ENCODE data around the gene TNS3.

The TNS3 gene

DNA sequence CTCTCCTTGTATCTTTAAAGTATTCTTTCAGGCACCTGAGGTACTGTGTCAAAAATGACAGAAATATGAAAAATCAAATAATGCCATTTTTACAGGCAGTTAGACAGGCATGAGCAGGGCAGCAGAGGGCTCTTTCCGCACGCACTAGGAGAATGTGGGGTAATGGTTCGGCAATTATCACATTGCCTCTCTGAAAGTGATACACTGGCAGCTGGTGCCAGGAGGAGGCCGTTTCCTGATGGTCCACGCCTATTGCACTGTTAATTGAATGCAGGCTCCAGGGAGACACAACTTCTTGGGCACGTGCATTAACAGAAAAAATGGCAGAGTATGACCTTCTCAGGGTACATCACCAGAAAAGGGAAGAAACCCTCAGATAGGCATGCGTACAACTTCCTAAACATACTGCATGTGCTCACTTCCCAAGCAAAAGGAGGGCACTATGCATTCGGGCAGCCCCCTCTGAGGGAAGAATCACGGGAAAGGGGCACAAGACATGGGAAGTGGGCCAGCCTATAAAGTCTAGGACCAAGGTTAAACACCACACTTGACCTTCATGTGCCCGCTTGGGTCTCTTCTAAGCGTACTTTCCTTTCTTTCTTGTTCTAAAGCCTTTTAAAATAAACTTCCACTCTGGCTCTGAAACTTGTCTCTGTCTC, 161.7 kb downstream of the TNS3 start:
- H3K4me3 ChIP-seq (ENCODE audit: low read depth, low read length), result no peak overlapping the region
- no peak for DNase-seq (ENCODE audit: low read depth)
- TF ChIP-seq POLR2A (IDR thresholded peaks at IDR 0.05; ENCODE audit: extremely low read depth, insufficient read length), result no peak

DNA sequence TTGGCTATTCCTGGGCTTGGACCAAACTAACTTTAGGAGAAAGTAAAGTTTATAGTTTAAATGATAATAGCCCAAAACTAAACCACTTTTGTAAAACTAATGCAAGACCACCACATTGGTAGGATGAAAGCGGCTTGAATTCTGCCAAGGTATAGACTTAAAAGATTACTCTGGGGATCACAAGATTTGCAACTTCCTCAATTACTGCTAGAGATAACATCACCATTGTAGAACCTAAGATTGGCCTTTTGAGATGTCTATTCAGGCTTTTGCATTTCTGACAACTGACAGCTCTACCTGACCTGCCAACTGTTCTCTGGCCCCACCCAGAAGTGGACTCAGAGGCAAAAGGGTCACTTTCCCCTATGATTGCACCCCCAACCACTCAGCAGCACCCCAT, 162.4 kb downstream of the TNS3 start:
- TF ChIP-seq, protein P1, sequence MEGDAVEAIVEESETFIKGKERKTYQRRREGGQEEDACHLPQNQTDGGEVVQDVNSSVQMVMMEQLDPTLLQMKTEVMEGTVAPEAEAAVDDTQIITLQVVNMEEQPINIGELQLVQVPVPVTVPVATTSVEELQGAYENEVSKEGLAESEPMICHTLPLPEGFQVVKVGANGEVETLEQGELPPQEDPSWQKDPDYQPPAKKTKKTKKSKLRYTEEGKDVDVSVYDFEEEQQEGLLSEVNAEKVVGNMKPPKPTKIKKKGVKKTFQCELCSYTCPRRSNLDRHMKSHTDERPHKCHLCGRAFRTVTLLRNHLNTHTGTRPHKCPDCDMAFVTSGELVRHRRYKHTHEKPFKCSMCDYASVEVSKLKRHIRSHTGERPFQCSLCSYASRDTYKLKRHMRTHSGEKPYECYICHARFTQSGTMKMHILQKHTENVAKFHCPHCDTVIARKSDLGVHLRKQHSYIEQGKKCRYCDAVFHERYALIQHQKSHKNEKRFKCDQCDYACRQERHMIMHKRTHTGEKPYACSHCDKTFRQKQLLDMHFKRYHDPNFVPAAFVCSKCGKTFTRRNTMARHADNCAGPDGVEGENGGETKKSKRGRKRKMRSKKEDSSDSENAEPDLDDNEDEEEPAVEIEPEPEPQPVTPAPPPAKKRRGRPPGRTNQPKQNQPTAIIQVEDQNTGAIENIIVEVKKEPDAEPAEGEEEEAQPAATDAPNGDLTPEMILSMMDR (IDR thresholded peaks at IDR 0.05; ENCODE audit: low read depth, low read length), result no peak
- TF ChIP-seq, protein P2, sequence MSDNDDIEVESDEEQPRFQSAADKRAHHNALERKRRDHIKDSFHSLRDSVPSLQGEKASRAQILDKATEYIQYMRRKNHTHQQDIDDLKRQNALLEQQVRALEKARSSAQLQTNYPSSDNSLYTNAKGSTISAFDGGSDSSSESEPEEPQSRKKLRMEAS (IDR thresholded peaks at IDR 0.05; ENCODE audit: low read depth, low read length), result no peak
- TF ChIP-seq POLR2A (IDR thresholded peaks at IDR 0.05; ENCODE audit: extremely low read depth, insufficient read length) (no peak), MYC (IDR thresholded peaks at IDR 0.05; ENCODE audit: low read depth, low read length) (no peak)
- peak; percentile 24 for DNase-seq (ENCODE audit: low read depth)
- H3K4me3 ChIP-seq (ENCODE audit: low read depth, low read length), result no peak overlapping the region

DNA sequence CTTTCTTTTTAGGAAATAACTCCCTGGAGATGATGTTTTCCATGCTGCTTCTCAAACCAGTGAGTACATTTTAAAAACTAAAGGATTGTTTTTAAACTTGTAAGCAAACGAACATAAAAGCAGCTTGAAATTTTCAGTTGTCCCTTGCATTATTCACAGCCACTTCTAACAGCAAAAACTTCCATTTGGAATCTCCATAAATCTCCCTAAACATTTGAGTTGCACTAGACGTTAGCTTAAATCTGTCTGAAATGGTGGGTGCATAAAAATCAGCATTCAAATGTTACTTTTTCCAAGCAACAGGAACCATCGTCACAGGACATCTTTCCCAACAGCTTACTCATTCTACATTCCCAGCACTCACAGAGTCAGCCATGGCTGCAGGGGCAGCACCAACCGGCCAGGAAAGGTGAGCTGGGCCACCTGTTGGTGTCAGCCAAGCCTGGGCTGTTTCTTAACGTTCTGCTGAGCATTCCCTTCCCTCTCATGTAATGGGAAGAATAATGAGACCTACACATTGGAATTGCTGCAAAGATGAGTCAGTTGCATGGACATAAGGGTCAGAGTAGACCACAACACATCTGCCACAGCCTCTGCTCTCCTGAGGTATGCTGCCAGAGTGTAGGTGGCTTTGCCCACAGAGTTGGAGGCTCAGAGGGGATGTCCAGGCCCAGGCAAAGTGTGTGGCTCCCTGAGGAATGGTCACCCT, 163.2 kb downstream of the TNS3 start:
- no peak overlapping the region for H3K4me3 ChIP-seq (ENCODE audit: low read depth, low read length)
- no peak for DNase-seq (ENCODE audit: low read depth)
- TF ChIP-seq, protein P2 (IDR thresholded peaks at IDR 0.05; ENCODE audit: low read depth, low read length), result no peak
- no peak for TF ChIP-seq POLR2A (IDR thresholded peaks at IDR 0.05; ENCODE audit: extremely low read depth, insufficient read length)
- TF ChIP-seq MYC (IDR thresholded peaks at IDR 0.05; ENCODE audit: low read depth, low read length), result no peak
- TF ChIP-seq, protein P1 (IDR thresholded peaks at IDR 0.05; ENCODE audit: low read depth, low read length), result no peak

DNA sequence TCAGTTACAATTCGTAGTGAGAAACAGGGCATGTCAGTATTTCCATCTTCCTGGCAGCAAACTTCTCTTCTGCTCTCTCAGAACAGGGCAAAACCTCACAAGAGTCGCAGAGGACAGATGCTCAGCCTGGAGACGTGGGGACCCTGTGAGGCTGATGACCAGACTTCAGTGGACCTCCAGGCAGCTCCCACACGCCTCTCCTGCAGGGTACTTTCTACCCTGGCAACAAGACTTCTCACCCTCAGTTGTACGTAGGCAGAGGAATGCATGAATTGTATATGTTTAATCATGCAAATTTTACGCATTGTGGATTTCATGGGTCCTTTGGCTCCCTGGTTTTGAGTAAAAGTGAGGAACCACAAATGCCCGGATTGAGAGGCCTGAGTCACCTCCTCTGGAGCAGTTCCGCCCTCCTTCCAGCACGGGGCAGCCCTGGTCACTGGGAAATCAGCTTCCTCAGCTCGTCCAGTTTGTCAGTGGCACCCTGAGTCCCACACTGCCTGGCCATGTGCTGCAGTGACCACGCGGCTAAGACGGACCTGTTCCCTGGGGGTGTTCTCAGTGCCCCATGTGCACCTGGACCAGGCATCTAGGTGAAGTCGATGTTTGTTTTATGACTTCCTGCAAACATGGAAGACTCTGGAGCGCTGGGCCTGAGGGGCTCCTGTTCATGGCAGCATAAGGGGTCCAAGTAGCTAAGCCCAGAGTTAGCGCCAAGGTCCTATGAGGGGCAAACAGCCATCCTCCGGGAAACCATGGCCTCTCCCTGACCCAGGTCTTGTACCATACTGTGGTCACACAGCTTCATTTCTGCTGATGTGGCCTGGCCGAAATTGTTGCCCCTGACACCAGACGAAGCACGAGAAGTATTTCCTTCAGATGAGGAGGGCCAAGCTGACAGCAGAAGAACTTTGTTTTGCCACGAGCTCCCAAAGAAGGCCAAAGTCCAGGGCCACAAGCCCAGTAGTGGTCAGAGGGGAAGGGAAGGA, 165.1 kb downstream of the TNS3 start:
- no peak overlapping the region for H3K4me3 ChIP-seq (ENCODE audit: low read depth, low read length)
- no peak for DNase-seq (ENCODE audit: low read depth)
- TF ChIP-seq MYC (IDR thresholded peaks at IDR 0.05; ENCODE audit: low read depth, low read length) (no peak), POLR2A (IDR thresholded peaks at IDR 0.05; ENCODE audit: extremely low read depth, insufficient read length) (no peak)
- TF ChIP-seq, protein P2 (IDR thresholded peaks at IDR 0.05; ENCODE audit: low read depth, low read length), result no peak
- TF ChIP-seq, protein P1 (IDR thresholded peaks at IDR 0.05; ENCODE audit: low read depth, low read length), result no peak

DNA sequence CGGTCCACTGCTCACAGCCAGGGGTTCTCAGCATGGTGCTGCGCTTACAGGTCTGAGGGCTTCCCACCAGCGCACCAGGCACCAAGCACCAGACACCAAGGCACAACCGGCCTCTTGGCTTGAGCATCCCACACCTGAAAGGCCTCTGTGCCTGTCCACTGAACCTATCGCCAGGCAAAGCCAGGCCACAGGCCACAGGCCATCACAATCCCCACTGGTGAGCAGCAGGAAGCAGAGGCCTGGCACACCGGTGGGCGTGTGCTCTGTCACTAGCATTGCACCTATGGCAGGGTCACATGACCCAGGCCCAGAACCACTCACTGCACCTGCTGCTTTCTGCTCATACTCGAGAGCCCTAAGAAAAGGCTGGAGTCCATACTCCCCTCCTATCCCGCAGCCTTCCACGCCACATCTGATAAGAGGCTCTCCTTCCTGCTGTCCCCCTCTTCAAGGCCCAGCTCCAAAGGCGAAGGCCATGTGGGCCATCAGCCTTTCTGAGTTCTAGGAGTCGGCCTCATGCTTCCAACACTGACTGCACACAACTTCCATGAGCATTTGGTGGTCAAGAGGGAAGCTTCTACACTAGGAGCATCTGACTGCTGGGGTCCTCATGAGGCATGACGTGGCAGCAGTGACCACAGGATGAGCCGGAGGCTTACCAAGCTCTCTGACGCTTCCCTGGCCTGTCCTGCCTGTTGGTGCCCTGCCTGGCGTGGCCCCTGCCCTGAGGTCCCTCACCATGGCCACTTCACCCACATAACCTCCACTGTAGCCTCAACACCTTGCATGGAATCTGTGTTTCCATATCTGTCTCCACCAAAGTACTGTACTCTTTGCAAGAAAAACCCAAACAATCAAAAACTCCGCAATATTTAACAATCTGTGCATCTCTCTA, 166.3 kb downstream of the TNS3 start:
- no peak overlapping the region for H3K4me3 ChIP-seq (ENCODE audit: low read depth, low read length)
- TF ChIP-seq MYC (IDR thresholded peaks at IDR 0.05; ENCODE audit: low read depth, low read length) (no peak), POLR2A (IDR thresholded peaks at IDR 0.05; ENCODE audit: extremely low read depth, insufficient read length) (no peak)
- TF ChIP-seq, protein P2 (IDR thresholded peaks at IDR 0.05; ENCODE audit: low read depth, low read length), result no peak
- TF ChIP-seq, protein P1 (IDR thresholded peaks at IDR 0.05; ENCODE audit: low read depth, low read length), result no peak
- no peak for DNase-seq (ENCODE audit: low read depth)
